Thyroid gland (tissue), 4 donors: ENCODE measurements around the gene EDNRA. TPM values are rescaled to one million over a fixed set of nuclear protein-coding genes. Genes with fewer than 3 reads are reported as not detected.

Source experiments
- DNase-seq, 2 donors: peaks; one replicate each; pipeline ENCODE4 v3.0.0-alpha.2; 2019
- H3K27ac ChIP-seq, 3 donors: fragments of 200-600 bp; sonication (generic); 1 replicate in 2 of 3; 2 replicates in 1 of 3; pipeline ENCODE4 v1.5.1; 2016 to 2019; ENCODE audit warnings: mild to moderate bottlenecking in 1 of 3, moderate library complexity in 1 of 3
- H3K27me3 ChIP-seq: fragments of 200-600 bp; sonication (generic); one replicate; pipeline ENCODE4 v1.5.1; 2019
- H3K36me3 ChIP-seq, 2 donors: fragments of 200-600 bp; sonication (generic); one replicate each; pipeline ENCODE4 v1.5.1; 2016 to 2019
- H3K4me1 ChIP-seq, 2 donors: fragments of 200-600 bp; sonication (generic); one replicate each; pipeline ENCODE4 v1.5.1; 2017 to 2019
- H3K4me3 ChIP-seq, 3 donors: fragments of 200-600 bp; sonication (generic); replicated peaks in 1 of 3; 1 replicate in 2 of 3; 2 replicates in 1 of 3; pipeline ENCODE4 v1.5.1; 2016; ENCODE audit warnings: mild to moderate bottlenecking in 1 of 3
- H3K9me3 ChIP-seq: fragments of 200-600 bp; sonication (generic); one replicate; pipeline ENCODE4 v1.5.1; 2017
- POLR2A ChIP-seq, 2 donors: fragments of 450-650 bp; IDR thresholded peaks; one replicate each; pipeline ENCODE4 v1.6.1; 2017; ENCODE audit warnings: antibody characterized with exemption in 2 of 2, mild to moderate bottlenecking in 2 of 2, moderate library complexity in 1 of 2
- WGBS, 2 donors: methylation state at CpG; one replicate each; pipeline ENCODE4 v1.1.5; 2017; 5-methylcytosine and 5-hydroxymethylcytosine counted together
- intact Hi-C: fragments of 100-400 bp; cut with DNase I; formaldehyde crosslinking; loops from one replicate; pipeline ENCODE4 v1.15.1; 2023
- total RNA-seq, 4 donors: library from RNA; depleted of rRNA; stranded (reverse); fragments of >200 nt; gene quantifications; one replicate each; pipeline ENCODE4 v1.2.3, GENCODE V29; 2016
- TF ChIP-seq, protein P1 (sequence below), 6 experiments: fragments of 200-600 bp in 3 of 6; fragments of 450-650 bp in 3 of 6; sonication (generic) in 3 of 6; IDR thresholded peaks; one replicate each; pipeline ENCODE4 v1.5.1; 2016 to 2019; ENCODE audit warnings: antibody characterized with exemption in 6 of 6, mild to moderate bottlenecking in 2 of 6, inconsistent platforms in 1 of 6, moderate library complexity in 1 of 6

The EDNRA gene
- total RNA-seq, 4 donors from 2014 or later, result 5.9 to 7.7 (median 6.8) TPM

DNA sequence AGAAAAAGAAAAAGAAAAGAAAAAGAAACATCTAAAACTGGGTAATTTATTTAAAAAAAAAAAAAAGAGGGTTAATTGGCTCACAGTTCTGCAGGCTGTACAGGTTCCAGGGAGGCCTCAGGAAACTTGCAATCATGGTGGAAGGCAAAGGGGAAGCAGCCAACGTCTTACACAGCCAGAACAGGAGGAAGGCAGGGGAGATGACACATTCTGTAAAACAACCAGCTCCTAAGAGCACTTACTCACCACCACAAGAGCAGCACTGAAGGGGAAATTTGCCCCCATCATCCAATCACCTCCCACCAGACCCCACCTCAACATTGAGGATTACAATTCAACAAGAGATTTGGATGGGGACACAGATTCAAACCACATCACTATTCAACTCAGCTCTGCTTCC, 99.5 kb downstream of the EDNRA start:
- Histone ChIP-seq H3K4me1 (no peaks in the 10 kb centered on the region), H3K27me3 (no peaks in the 10 kb centered on the region), H3K4me3 (no peak overlapping the region), H3K27ac (no peak overlapping the region), H3K9me3 (no peaks in the 10 kb centered on the region), H3K36me3 (no peaks in the 10 kb centered on the region)
- no peak for TF ChIP-seq POLR2A (IDR thresholded peaks at IDR 0.05)
- TF ChIP-seq, protein P1, sequence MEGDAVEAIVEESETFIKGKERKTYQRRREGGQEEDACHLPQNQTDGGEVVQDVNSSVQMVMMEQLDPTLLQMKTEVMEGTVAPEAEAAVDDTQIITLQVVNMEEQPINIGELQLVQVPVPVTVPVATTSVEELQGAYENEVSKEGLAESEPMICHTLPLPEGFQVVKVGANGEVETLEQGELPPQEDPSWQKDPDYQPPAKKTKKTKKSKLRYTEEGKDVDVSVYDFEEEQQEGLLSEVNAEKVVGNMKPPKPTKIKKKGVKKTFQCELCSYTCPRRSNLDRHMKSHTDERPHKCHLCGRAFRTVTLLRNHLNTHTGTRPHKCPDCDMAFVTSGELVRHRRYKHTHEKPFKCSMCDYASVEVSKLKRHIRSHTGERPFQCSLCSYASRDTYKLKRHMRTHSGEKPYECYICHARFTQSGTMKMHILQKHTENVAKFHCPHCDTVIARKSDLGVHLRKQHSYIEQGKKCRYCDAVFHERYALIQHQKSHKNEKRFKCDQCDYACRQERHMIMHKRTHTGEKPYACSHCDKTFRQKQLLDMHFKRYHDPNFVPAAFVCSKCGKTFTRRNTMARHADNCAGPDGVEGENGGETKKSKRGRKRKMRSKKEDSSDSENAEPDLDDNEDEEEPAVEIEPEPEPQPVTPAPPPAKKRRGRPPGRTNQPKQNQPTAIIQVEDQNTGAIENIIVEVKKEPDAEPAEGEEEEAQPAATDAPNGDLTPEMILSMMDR (IDR thresholded peaks at IDR 0.05), result no peak
- intact Hi-C loops, result loop anchor here (10.0 kb wide), 1 partner anchor 416 kb away; no protein-coding TSS in a partner anchor
- DNase-seq, result no peak
- WGBS, 2 donors, result 43 to 65% methylated on average over 1 of the region's 1 CpG

- TF ChIP-seq POLR2A (IDR thresholded peaks at IDR 0.05), result no peak
- TF ChIP-seq, protein P1 (IDR thresholded peaks at IDR 0.05), result no peak
- no peak for DNase-seq
- no peaks in the 10 kb centered on the region for H3K27me3 ChIP-seq
- 86 to 89% methylated on average over 6 of the region's 6 CpGs for WGBS, 2 donors
- no peak overlapping the region for H3K4me3 ChIP-seq
- no peak overlapping the region for H3K27ac ChIP-seq
- no peaks in the 10 kb centered on the region for H3K36me3 ChIP-seq
- no peaks in the 10 kb centered on the region for H3K9me3 ChIP-seq
- H3K4me1 ChIP-seq, result no peaks in the 10 kb centered on the region
- intact Hi-C loops, result loop anchor here (10.0 kb wide), 1 partner anchor 417 kb away; no protein-coding TSS in a partner anchor
Measured at GRCh38 chr4:147581606-147582350, 100.9 kb downstream of the EDNRA start.

DNA sequence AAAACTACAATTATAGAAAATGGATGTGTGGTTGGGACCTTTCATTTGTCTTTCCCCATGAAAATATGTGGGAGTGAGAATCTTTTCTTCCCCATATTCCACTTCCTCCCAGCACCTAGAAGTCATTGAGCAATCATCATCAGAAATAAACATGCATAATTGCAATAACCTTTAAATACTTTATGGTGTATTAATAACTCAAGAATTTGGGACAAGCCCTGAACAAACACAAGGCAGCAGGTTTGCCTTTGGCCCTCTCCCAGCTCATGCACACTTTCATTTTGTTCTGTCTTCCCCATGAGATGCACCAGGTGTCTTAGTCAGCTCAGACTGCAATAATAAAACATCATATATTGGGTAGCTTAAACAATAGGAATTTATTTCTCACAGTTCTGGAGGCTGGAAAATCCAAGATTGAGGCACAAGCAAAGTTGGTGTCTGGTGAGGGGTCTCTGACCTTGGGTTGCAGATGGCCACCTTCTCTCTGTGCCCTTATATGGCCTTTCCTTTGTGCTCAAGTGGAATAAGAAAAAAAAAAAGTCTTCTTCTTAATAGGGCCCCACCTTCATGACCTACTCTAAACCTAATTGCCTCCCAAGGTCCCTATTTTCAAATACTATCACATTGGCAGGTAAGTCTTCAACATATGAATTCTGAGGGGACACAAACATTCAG, 101.6 kb downstream of the EDNRA start:
- H3K27me3 ChIP-seq, result no peaks in the 10 kb centered on the region

GRCh38 chr4:147583876-147584275, 103.0 kb downstream of the EDNRA start:
- Histone ChIP-seq H3K27ac (no peak overlapping the region), H3K4me3 (no peak overlapping the region), H3K9me3 (no peaks in the 10 kb centered on the region), H3K27me3 (no peaks in the 10 kb centered on the region), H3K36me3 (no peaks in the 10 kb centered on the region), H3K4me1 (no peaks in the 10 kb centered on the region)
- no peak for TF ChIP-seq POLR2A (IDR thresholded peaks at IDR 0.05)
- TF ChIP-seq, protein P1 (IDR thresholded peaks at IDR 0.05), result no peak
- intact Hi-C loops, result loop anchor here (10.0 kb wide), 1 partner anchor 419 kb away; no protein-coding TSS in a partner anchor
- WGBS, 2 donors, result 81 to 94% methylated on average over 1 of the region's 1 CpG
- DNase-seq, result no peak

More for the DNA sequence above, 101.6 kb downstream of the EDNRA start:
- H3K4me1 ChIP-seq, result no peaks in the 10 kb centered on the region
- H3K4me3 ChIP-seq, result no peak overlapping the region
- TF ChIP-seq POLR2A (IDR thresholded peaks at IDR 0.05), result no peak
- TF ChIP-seq, protein P1 (IDR thresholded peaks at IDR 0.05), result no peak
- H3K36me3 ChIP-seq, result no peaks in the 10 kb centered on the region
- H3K9me3 ChIP-seq, result no peaks in the 10 kb centered on the region
- no peak for DNase-seq
- intact Hi-C loops, result loop anchor here (10.0 kb wide), 1 partner anchor 418 kb away; no protein-coding TSS in a partner anchor
- no peak overlapping the region for H3K27ac ChIP-seq

GRCh38 chr4:147586032-147586431, 105.1 kb downstream of the EDNRA start:
- H3K27me3 ChIP-seq, result no peaks in the 10 kb centered on the region
- H3K9me3 ChIP-seq, result no peaks in the 10 kb centered on the region
- DNase-seq, result no peak
- intact Hi-C loops, result loop anchor here (10.0 kb wide), 1 partner anchor 421 kb away; no protein-coding TSS in a partner anchor
- H3K4me1 ChIP-seq, result peaks cover 0 to 5% of the 10 kb centered on the region in 2 donors
- no peak overlapping the region for H3K4me3 ChIP-seq
- H3K27ac ChIP-seq, result no peak overlapping the region
- no peak for TF ChIP-seq POLR2A (IDR thresholded peaks at IDR 0.05)
- TF ChIP-seq, protein P1 (IDR thresholded peaks at IDR 0.05), result no peak
- no peaks in the 10 kb centered on the region for H3K36me3 ChIP-seq
- 58 to 64% methylated on average over 3 of the region's 3 CpGs for WGBS, 2 donors
